ENCODE results near the gene TEDC1.

TEDC1 gene

DNA sequence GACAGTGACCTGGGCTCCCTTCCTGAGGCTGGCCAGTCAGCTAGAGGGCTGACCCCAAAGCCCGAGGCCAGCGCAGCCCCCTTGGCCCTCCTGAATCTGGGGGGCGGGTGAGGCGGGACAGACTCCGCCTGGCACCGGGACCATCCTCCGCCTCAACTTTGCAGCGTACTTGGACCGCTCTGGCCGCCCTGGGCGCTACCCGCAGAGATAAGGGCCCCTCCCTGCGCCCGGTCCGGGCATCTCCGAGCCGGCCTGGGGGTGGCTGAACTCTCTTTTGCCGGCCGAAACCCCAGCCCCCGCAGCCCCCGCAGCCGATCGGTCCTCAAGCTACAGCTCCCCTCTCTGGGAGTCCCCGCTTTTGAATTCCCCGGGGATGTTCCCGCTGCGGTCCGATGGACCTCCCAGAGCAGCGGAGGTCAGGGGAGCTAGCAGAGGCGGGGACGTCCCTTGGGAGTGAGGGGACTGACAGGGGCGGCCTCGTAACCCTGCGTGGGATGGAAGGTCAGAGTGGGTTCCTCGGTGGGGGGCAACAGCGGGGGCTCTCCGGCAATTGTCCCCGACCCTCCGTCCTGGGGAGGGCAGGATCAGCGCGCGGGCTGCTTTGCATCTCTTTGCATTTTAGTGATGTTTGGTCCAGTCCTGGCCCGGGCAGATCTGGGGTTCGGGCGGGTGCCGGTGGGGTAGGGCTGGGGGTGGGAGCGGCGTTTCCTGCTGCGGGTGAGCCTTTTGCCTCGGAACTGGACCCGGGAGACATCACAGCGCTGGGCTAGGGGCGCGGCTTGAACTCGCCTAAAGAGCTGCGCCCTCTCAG lies 4.7 kb upstream of the TEDC1 start, which contains the start of gene CRIP1:
CRIP1 (plus strand) TSS at position 724 of the 811 bp plus-strand sequence. CDS start 374 bp downstream, outside the sequence.
- no peak for DNase-seq

DNA sequence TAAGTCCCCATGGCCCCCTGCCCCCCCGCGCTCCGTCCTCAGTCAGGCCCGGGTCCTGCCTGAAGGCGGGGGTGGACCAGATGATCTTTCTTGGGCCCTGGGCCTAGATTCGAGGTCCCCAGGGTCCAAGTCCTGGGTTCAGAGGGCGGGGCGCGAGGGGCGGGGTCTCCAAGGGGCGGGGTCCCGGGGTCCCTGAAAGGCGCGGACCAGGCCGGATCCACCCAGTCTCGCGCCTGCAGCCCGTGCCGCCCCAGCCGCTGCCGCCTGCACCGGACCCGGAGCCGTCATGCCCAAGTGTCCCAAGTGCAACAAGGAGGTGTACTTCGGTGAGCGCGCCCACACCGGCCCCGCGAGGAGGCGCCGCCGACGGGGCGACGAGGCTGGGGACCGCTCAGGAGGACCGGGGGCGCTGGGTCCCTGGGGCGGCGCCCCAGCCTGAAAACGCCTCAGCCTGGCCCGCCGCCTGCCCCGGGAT lies 4.0 kb upstream of the TEDC1 start:
- no peak for DNase-seq

DNA sequence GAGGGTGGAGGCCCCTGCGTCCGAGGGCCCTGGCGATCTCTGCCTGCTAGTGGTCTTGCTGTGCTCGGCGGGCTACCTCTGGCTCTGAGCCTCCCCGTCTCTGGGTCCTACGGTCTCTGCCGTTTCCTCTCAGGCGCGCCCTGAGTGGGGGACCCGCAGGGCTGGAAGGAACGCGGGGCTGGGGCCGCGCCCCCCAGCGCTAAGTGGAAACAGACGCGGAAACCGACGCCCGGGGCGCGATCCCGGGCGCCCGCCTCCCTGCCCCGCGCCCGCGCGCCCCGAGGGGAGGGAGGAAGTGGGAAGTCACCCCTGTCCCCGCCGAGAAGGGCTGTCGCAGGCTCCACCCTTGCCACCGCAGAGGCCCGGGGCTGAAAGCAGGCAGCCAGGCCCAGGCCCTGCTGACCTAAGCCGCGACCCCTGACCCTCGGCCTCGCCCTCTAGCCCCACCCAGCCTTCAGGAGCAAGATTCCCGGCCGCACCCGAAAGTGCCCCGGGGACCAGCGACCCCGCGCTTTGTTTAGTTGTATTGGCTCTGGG lies 3.5 kb upstream of the TEDC1 start:
- DNase-seq = no peak

DNA sequence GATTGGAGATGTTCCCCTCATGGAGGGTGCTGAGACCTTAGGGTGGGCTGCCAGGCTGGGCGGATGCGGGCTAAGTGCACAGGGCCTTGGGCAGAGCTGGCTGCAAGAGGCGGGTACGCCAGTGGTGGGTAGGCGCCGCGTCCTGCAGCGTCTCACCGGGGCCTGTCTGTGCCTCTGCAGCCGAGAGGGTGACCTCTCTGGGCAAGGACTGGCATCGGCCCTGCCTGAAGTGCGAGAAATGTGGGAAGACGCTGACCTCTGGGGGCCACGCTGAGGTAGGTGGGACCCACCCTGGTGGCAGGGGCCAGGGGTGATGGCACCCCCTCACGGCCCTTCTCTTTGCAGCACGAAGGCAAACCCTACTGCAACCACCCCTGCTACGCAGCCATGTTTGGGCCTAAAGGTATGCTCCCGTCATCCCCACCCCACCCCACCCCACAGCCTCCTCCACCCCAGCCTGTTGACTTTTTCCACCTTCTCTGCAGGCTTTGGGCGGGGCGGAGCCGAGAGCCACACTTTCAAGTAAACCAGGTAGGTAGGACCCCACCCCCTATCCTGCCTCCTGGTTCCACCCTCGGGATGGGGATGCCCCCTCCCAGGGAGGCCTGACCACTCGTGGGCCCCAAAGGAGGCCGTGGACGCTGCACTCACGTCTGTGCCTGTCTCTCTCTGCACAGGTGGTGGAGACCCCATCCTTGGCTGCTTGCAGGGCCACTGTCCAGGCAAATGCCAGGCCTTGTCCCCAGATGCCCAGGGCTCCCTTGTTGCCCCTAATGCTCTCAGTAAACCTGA lies 2.9 kb upstream of the TEDC1 start:
- DNase-seq = no peak

DNA sequence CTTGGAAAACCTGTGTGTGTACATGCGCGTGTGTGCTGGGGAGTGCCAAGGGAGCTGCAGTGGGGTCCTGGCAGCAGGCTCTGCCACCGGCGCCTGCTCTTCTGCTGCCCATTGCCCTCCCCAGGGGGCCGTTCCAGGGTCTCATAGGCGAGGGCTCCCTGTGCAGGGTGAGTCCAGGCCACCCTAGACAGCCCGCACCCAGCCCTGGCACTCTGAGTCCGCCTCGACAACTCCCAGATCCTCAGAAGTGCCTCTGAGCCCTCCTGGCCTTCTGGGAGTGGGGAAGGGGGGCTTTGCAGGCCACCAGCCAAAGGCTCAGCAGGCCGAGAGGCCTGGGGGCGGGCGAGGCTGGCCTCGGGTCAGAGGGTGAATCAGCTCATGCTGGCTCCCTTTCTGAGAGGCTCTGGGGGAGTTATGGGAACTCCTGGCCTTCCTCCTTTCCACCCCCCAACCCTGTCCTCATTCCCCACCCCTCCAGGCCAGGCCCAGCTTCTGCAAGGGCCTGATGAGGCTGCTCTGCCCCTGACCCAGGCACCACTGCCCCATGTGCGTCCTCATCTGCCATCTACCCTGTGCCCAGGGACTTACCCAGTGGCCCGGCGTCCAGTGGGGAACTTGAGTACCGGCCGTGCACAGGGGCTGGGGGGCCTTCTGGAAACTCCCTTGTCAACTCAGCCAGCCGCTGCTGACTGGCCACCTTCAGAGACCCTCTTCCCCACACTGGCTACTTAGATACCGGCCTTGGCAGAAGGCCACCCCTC lies 2.1 kb upstream of the TEDC1 start:
- DNase-seq = no peak

DNA sequence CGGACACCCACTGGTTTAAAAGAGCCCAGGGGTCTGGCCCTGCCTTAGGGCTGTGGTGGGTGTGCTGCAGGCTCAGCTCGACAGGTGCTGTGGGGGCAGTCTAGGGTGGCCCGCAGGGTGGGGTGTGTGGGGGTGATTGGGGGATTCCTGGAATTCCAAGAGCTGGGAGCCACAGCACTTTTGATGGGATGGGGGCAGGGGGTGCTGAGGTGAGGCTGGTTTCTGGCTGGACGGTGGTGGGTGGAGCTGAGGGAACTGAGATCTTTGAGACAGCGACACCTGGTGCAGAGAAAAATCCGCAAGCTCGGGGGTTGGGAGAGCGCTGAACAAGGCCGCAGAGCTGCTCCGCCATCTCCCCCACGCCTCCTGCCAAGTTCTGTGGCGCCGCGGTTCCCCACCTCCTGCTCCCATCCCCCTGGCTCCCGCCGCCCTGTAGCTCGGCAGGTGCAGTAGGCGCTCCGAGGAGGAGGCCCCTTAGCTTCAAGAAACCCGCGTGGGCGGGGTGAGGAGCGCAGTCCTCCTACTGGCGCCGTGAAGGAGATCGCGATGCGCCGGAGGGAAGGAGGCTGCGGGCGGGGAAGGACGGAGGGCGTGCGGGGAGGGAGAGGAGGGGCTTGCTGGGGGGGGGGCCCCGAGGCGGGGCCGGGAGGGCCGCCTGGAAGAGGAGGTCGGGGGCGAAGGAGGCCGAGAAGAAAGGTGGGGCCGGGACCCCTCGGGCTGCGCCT lies 1.3 kb upstream of the TEDC1 start:
- peak; percentile 93 for DNase-seq

DNA sequence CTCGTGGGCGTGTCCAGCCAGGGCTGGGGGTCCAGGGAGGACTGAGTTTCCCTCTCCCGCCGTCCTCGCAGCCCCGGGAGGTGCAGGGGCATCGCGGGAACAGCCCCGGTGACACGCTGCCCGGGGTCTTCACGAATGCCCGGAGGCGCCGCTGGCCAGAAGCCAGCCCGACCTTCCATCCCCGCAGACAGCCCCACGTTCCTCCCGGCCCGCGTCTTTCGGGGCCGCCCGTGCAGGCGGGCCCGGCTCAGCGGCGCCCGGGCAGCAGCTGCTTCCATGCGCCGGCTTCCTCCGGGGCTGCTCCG lies 827 bp upstream of the TEDC1 start:
- no peak for DNase-seq

DNA sequence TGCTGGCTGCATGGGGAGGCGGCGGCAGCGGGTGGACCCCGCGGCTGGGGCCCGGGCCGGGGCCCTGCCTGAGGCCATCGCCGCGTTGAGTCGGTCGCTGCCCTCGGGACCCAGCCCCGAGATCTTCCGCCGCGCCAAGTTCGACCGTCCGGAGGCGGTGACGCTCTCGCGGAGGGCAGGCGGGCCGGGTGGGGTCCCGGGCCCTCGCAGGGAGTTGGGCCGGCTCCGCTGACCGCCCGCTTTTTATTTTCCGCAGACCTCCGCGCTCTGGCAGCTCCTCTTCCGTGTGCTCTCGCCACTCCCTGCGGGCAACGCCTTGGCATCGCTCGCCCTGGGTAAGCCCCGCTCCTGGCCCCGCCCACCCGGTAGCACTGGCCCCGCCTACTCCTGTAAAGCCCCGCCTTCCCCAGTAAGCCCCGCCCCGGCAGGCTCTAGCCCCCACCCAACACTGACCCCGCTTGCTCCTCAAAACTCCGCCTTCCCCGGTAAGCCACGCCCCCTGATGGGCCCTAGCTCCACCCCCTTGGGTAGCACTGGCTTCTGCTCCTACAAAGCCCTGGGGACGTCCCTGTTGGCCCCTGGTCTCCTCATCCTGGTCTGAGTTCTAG lies 424 bp downstream of the TEDC1 start:
- DNase-seq = peak; percentile 86

DNA sequence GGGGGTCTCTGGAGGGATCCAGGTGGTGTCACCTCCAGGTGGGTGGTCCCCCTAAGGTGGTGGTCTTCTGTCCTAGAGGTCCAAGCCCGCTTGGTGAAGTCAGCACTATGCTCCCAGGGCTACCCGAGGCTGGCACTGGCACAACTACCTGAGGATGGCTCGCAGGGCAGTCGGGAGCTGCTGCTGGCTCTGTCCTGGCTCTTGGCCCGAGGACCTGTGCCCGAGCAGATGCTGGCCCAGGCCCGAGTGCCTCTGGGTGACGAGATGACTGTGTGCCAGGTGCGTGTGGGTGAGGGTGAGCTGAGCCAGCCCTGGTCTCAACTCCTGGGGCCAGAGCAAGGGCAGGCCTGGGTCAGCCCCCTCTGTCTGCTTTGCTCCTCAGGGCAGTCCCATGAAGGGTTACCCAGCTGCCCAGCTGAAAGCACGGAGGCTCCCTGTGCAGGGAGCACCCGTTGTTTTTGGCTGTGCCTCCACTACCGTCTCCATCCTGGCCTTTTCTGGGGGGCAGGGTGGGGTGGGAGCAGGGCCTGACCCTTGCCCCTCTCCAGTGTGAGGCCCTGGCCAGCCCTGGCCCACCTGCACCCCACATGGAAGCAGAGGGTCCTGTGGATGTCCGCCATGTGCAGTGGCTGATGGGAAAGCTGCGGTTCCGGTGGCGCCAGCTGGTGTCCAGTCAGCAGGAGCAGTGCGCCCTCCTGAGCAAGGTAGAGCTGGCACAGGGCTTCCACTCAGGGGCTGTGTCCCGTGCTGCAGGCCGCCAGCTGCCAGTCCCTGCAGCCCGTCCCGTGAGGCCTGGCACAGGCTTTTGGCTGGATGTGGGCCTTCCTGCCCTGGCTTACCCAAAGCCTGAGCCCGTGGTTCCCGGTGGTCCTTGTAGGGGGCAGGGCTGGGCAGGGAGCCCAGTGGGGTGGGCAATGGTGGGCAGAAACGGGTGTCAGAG lies 1.3 kb downstream of the TEDC1 start:
- no peak for DNase-seq

DNA sequence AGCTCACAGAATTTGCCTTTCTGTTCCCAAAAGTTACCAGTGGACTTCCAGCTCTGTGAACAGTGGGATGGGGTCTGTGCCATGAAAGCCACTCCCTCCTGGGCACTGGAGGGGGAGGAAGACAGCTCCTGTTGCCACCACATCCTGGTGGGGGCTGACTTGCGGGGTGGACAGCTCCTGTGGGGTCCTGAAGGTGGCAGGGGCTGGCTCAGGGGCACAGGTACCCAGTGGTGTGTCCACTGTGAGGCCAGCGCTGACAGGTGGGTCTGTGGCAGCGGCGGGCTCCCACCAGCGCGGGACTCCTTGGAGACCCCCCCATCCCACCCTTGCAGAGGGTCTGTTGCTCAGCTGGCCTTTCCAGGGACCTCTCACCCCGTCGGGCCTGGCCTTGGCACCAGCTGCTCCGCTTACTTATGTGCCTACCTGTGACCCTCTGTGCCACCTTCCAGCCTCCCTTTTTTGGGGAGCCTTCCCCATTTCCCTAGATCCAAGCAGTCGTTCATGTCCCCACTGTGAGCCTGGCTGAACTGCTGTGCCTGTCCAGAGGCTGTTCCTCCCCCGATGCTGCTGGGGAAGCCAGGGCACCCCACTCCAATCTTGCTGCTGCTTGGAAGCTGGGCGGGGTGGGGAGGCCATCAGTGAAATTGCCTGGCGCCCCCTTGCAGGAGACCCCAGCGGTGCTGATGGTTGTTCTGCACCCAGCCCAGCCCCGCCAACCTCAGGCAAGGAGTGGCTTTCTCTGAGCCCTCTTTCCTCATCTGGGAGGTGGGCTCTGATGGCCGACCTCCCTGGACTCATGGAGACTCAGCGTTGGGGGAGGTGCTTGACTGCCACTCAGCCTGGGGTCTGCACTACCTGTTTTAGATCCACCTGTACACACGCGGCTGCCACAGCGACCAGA lies 2.2 kb downstream of the TEDC1 start:
- DNase-seq = no peak

DNA sequence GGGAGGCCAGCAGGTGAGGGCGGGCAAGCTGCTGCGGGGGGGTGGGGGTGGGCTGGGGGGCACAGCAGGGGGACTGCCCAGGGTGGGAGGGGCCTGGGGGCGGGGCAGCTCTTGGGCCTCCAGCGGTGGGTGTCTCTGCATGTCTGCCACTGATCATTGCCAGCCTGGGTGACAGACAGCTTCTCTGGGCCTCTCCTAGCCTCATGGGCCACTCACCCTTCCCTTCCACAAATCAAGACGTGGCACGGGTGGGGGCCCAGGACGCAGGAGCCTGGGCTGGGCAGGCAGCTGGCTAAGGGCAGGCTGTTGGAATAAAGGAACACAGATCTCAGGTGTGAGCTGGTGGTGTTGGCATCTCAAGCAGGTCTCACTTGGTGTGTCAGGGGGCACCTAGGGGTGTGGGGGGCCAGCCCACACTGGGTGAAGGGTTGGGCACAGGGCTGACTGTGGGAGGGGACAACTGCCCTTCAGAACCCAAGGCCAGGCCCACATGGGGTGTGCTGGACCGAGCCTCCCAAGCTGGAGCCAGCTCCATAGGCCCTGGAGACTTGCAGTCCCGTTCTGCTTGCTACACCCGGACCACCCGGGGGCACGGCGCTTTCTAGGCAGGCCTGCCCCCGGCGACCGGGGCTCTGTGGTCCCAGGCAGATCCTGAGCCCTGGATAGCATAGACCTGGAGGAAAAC lies 3.0 kb downstream of the TEDC1 start:
- no peak for DNase-seq

DNA sequence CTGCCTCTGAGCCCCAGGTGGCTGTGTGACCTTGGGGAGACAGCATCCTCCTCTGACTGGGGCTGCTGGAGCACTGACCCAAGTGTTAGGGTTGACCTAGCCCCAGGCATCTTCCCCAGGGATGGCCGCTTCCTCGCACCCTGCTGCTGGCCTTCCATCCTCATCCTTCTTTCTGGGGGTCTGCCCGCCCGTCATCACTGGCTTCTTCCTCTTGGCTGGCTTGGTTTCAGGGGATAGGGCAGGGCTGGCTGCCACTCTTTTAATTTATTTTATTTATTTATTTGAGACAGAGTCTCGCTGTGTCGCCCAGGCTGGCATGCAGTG lies 3.5 kb downstream of the TEDC1 start:
- no peak for DNase-seq

DNA sequence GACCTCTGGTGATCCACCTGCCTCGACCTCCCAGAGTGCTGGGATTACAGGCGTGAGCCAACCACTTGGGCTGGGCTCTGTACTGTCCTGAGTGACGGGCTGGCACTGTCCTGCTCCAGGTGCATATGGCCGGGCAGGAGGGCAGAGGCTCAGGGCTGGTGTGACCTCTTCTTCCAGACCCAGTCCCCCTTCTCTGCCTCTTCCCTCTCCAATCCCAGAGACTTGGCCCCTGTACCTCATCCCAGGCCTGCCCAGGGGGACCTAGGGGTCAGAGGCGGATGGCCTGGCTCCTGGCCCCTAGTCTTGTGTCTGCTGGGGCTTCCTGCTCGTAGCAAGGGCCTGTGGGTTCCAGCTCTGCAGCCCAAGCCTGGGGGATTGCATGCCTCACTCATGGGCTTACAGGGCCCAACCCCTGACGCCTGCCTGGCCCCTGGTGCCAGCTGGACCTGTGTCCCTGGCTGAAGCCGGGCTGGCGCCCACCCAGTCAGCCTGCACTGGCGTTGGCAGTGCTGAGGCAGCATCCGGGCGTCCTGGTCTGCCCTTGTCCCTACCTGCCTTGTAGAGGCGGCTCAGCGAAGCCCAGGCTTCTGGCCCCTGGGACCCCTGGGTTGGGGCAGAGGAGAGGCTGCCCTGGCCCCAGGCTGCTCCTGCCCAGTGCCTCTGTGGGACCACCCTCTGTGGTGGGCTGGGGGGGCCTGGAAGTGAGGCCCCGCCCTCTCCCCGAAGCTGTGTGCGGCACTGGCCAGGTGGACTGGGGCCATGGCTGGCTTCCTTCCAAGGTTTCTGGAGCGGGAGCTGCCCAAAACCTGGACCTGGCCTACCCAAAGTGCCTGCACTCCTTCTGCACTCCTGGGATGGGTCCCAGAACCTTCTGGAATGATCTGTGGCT lies 4.3 kb downstream of the TEDC1 start:
- no peak for DNase-seq

DNA sequence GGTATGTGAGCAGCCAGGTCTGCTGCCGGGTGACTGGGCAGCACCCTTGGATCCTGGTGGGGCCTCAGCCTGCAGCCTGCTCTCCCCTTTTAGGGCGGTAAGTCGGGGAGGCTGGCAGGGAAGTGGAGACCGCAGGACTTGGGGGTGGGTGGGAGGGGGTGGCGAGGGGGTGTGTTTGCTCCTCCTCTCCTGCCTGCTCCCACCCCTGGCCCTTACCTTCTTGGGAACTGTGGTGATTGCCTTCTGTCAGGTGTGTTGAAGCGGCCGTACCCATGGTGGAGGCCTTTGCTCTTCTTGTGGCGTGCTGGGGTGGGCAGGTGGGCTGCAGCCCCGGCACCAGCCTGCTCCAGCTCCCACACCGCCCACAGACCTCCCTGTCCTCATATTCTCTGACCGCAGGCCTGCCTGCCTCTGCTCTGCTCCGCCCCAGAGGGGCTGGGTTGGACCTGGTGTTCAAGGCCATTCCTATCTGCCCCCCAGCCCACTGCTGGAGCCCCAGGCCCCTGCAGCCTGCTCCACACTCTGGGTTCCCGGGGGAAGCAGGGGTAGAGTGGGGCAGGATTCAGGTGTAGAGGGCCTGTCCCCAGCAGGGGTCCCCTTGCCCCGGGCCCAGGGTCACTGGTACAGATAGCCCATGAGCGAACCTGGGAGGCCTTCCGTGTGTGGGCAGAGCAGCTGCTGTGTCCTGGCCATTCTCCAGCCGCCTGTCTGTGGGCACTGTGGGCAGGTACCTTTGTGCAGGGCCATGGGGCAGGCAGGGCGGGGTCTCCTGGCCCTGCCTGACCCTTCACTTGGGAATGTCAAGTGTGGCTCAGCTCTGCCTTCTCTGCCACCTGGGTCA lies 5.2 kb downstream of the TEDC1 start:
- DNase-seq = no peak

DNA sequence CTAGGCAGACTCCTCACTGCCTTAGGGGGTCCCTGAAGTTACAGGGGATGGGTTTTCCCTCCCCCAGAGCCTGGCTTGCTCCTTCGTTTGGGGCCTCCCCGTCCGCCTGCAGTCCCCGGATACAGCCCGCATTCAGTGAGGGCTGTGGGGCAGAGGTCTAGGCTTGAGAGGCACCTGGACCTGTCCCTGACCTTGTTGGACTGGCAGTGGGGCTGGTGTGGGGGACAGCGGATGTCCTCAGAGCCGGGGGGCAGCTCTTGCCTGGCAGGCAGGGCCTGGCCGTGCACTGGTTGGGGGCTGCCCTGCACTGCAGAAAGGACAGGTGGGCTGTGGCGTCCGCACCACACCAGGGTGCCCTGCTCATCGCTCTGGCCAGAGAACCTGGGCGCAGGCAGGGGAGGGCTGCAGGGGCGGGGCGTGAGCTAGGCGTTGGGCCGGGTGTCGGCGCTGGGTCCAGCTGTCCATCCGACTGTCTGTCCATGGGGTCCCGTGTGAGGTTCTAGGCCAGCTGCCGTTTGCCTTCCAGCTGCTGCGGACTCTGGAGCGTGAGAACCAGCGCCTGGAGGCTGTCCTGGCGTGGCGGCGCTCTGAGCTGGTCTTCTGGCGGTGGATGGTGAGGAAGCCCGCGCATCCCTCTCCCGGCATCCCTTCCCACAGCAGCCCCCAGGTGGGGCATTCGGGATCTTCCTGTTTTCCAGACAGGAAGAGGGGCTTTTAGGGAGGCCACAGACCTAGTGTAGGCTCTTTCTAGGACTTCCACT lies 6.0 kb downstream of the TEDC1 start:
- DNase-seq = peak; percentile 49

DNA sequence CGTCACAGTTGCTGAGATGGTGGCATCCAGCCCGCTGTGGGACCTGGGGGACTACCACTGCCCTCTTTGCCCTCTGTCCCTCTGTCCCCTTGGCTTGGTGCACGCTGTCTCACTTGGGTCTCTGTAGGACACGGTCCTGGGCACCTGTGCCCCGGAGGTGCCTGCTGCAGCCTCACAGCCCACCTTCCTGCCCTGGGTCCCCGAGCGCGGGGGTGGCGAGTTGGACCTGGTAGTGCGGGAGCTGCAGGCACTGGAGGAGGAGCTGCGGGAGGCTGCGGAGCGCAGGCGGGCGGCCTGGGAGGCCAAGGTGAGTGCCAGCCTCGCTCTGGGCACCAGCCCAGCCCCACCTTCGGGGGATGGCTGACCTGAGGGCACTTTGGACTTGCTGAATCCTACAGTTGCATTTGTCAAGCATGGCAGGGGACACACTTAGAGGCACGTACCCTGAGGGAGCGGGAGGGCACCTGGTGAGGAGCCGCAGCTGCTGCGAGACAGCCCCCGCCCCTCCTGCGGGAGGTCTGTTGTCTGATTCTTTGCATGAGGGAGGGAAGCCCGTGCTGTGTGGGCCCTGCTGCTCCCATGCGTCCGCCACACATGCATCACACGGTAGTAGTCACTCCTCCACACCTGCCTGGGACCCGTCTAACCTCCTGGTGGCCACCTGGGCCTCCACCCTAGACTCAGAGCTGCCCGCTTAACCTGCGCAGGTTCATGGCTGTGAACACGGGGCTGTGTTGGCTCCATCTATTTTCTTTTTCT lies 6.8 kb downstream of the TEDC1 start:
- DNase-seq = no peak
